RWPE1 (cell line): ENCODE results near the gene RBM33.

Source experiments
- CTCF ChIA-PET: fragments of 350-600 bp; sonication (Branson Sonifier 250); formaldehyde crosslinking; extraction: SDS; loops from one replicate; lab custom pipeline; 2021; lab: Yijun Ruan, JAX
- POLR2A ChIA-PET: fragments of 400-600 bp; formaldehyde crosslinking; extraction: SDS; loops from one replicate; lab custom pipeline; 2020; ENCODE audit warnings: antibody characterized with exemption; ENCODE audit not compliant: low non-redundant PET; lab: Yijun Ruan, JAX
- DNase-seq: peaks from one replicate; pipeline ENCODE4 v3.0.0; 2012; ENCODE audit warnings: low spot score
- H3K27ac ChIP-seq: fragments of 450-650 bp; 2 replicates; pipeline ENCODE4 v1.5.1; 2017
- CTCF ChIP-seq: fragments of 450-650 bp; conservative IDR thresholded peaks from 2 replicates; pipeline ENCODE4 v1.5.1; 2017; ENCODE audit warnings: low read depth, mild to moderate bottlenecking

RBM33 gene

GRCh38 chr7:155665957-155666287, 21.5 kb downstream of the RBM33 start:
- TF ChIP-seq CTCF = no peak
- ChIA-PET POLR2A (no interaction called here), CTCF (no interaction called here)
- DNase-seq = peak; percentile 50
- H3K27ac ChIP-seq = peak overlapping the region; percentile 67

- ChIA-PET CTCF (no interaction called here), POLR2A (no interaction called here)
- no peak overlapping the region for H3K27ac ChIP-seq
- no peak for TF ChIP-seq CTCF
- no peak for DNase-seq
Observed at GRCh38 chr7:155667241-155667829, 22.9 kb downstream of the RBM33 start.

- POLR2A ChIA-PET = no interaction called here
Observed at GRCh38 chr7:155669717-155670505, 25.4 kb downstream of the RBM33 start.

GRCh38 chr7:155670521-155670920, 26.1 kb downstream of the RBM33 start:
- no peak for DNase-seq
- H3K27ac ChIP-seq = no peak overlapping the region
- ChIA-PET CTCF (interaction anchor here (0.6 kb wide), 1 partner anchor 8 kb away, joined by 4 read pairs; no protein-coding TSS in a partner anchor), POLR2A (no interaction called here)
- no peak for TF ChIP-seq CTCF

More at GRCh38 chr7:155669717-155670505, 25.4 kb downstream of the RBM33 start:
- no peak for TF ChIP-seq CTCF
- no peak for DNase-seq
- H3K27ac ChIP-seq = peak overlapping the region; percentile 21; the same call in 1 of the 2 replicates
- CTCF ChIA-PET = interaction anchor here (0.6 kb wide), 1 partner anchor 8 kb away, joined by 4 read pairs; no protein-coding TSS in a partner anchor

- CTCF ChIA-PET = no interaction called here
- no peak overlapping the region for H3K27ac ChIP-seq
- no peak for DNase-seq
- POLR2A ChIA-PET = no interaction called here
- no peak for TF ChIP-seq CTCF
Observed at GRCh38 chr7:155674556-155674955, 30.1 kb downstream of the RBM33 start.

- ChIA-PET CTCF (no interaction called here), POLR2A (no interaction called here)
- TF ChIP-seq CTCF = no peak
- no peak overlapping the region for H3K27ac ChIP-seq
- DNase-seq = no peak
Observed at GRCh38 chr7:155676052-155676451, 31.6 kb downstream of the RBM33 start.
